Activated gamma-delta T cell treated with anti-CD3 and anti-CD28 coated beads, Interleukin-2, amount 50 U/mL, for 16 hours (primary cell): Measurements from ENCODE around the gene SEMA5A.

Experiments used
- DNase-seq: peaks from one replicate; pipeline ENCODE4 v3.0.0-alpha.2; 2020; ENCODE audit warnings: low read depth

Gene SEMA5A

DNA sequence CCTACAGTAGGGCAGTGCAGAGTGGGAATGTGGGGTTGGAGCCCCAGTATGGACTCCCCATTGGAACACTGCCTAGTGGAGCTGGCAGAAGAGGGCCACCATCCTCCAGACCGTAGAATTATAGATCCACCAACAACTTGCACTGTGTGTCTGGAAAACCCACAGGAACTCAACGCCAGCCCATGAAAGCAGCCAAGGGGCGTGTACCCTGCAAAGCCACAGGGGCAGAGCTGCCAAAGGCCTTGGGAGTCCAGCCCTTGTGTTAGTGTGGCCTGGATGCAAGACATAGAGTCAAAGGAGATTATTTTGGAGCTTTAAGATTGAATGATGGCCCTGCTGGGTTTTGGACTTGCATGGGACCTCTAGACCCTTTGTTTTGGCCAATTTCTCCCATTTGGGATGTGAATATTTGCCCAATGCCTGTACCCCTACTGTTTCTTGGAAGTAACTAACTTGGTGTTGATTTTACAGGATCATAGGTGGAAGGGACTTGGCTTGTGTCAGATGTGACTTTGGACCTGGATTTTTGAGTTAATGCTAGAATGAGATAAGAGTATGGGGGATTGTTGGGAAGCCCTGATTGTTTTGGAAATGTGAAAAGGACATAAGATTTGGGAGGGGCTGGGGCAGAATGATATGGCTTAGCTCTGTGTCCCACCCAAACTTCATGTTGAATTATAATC, 266.8 kb downstream of the SEMA5A start:
- no peak for DNase-seq

DNA sequence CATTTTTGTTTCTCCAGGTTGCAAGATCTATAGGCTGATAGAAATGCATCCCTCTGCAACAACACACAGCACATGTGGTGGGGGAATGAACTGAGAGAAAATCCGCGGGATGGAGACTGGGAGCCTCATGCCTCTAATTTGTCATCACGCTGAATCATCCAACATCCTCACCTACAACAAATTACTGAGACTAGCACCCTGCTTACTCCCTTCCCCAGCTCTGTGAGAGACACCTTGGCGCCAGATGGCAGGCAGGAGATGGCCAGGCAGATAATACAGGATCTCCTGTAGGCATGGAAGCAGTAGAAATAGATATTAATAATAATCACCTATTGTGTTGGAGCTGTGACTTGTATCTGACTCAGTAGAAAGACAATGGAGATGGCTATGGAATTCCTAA, 276.9 kb downstream of the SEMA5A start:
- no peak for DNase-seq

DNA sequence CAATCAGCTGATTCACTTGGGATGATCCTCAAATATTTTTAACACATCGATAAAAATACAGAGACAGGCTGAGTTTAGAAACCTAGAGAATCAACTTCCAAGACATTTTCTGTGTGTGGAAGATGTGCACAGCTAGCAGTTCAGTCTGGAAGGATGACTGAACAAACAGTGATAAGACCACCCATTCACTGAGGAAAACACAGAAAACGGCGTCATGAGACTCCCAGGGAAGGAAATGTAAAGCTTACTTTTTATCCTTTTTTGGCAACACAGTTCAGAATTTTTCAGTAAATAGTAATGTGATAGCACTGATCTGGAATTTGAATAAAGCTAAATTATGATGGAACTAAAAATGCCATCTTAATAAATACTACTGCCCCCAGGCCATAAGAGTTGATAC, 277.6 kb downstream of the SEMA5A start:
- no peak for DNase-seq

DNA sequence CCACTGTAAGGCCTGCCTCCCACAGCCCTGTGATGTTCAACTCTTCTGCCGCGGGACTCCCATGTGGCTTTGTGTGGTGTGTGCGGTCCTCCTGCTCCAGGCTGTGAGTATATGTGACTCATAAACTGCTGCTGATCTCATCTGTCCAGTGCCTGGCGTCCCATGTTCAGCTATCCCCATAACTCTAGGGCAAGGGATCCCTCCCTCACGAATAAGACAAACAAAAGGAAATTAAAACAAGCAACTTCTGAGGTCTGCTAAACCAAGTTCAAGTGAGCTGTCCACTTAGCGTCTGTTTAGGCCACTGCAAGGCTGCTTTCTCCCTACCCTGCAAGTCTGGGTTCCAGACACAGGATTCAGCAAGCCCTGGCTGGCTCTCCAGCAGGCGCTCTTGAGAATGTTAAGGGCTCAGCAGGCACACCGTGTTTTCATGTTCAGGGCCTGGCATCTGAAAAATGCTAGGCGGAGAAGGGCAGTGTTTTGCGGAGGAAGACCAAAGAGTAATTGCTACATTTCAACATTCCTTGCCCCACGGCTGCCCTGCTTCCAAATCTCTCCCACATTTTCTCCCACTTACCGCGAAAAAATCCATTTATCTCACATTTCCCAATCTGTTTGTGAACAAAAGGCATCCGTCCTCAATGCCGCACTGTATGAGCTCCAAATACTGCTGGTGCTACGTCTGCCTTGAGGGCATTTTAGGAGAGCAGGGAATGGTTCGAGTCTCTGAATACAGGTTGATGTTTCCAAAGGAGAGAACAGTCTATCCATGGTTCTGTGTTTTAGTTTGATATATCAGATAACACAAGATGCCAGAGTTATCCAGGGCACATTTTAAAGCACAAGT, 280.2 kb downstream of the SEMA5A start:
- no peak for DNase-seq

DNA sequence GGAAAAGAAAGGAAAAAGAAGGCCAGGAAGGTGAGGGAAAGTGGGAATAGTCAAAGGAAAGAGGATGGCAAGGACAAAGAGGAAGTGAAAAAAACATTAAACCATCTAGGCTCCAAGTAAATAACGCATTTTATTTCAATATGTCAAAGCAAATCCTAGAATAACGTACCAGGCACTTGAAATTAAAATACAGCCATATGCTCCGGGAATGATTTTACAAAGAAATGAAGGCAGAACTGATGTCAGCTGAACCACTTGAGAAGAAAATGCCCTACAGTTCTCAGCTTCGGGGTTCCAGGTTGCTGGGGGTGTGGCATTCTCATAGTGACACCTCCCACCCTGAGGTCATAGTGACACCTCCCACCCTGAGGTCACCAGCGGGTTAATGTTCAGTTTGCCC, 281.6 kb downstream of the SEMA5A start:
- no peak for DNase-seq

DNA sequence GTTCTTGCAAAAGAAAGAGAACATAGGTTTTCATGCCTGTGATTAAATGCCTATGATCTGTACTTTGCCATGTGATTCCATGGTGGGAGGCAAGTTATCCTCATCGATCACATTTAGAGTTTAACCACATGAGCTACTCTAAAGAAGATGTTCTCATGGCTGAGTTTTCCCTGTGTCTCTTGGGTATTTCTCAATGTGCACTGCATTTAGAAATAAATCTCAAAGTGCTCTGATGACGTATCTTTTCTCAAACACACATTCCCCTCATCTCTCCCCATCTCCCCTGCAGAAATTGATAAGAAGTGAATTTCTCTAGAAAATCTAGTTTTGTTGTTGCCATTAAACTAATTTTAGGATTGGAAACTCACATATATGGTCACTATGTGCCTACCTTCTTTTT, 282.2 kb downstream of the SEMA5A start:
- no peak for DNase-seq

- no peak for DNase-seq
Measured at GRCh38 chr5:9251379-9251980, 294.4 kb downstream of the SEMA5A start.

DNA sequence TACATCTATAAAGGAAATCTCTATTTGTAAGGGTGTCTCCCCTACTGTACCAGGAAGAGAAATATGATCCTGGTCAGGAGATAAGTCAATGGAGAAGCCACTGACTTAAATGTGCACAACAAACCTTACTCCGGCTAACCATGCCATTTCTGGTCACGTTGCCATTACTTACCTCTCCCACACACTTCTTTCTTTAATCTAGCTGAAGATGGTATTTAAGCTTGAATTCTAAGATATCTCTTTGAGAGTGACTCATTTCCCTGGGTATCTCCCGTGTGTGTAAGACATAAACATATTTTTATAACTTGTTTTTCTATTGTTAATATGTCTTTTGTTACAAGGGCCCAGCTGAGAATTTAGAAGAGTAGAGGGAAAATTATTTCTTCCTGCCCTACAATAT, 296.6 kb downstream of the SEMA5A start:
- DNase-seq = no peak

GRCh38 chr5:9245071-9245470, 300.8 kb downstream of the SEMA5A start:
- DNase-seq = no peak

DNA sequence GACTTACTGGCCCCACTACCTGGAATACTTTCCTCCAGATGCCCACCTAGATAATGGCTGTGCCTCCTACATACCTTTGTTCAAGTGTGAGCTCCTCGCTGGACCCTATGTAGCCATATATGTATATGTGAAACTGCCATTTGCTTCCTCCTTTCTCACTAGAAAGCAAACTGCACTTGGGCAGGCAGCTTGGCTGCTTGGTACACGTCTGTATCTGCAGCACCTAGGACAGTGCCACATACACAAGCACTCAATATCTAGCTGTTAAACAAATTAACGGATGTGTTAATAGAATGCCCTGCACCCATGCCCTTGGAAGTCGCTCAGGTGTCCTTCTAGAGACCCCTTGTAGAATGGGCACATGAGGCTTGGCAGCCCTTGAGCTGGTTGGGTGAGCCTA, 301.5 kb downstream of the SEMA5A start:
- DNase-seq = no peak

- no peak for DNase-seq
Measured at GRCh38 chr5:9241479-9242305, 304.2 kb downstream of the SEMA5A start.

DNA sequence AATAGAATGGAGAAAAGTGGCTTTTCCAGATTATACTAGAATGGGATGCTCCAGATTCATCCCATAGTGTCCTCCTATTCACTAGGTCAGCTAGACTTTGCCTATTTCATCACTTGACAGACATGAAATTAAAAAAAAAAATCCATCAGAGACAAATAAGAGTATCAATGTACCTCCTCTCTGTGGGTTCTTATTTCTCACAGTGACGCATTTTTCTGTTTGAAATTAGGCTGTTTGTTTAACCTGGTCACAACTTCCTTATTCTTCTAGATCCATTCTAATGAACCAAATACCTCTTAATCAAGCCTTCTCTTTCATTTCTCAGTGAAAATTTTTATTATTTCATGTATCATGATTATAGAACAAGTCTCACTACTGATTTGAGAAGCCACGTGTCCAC, 305.4 kb downstream of the SEMA5A start:
- no peak for DNase-seq

DNA sequence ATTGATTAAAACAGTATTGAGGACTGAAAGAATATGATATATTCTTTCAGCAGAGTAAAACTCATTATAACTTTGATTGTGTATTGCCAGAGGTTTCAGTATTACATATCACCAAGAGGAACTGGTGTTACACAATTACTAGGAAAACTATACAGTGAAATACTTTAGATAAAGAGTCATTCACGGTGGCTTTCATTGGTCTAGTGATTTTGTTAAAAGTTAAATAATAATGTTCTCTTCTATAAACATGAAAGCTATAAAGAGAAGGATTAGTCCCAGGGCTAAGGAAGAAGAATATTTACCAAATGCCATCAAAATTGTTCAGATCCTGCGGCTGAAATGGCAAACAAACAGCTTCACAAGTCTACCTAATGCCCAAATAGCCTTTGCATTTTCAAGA, 306.2 kb downstream of the SEMA5A start:
- no peak for DNase-seq

DNA sequence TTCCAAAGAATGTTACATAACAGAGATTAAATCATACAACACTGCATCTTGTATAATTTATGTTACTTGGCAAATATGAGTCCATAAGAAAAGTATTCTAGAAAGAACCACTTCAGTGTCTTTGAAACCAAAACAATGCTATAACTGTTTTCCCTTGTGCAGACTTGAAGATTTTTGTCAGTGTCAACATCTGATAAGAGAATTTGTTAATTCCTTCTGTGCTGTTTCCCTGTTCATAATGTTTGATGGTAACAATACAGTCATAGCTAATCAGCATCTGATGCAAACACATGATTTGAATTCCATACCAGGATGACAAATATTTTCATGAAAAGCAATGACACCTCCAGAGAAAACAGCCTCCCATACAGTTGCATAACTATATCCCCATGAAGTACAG, 306.8 kb downstream of the SEMA5A start:
- no peak for DNase-seq

DNA sequence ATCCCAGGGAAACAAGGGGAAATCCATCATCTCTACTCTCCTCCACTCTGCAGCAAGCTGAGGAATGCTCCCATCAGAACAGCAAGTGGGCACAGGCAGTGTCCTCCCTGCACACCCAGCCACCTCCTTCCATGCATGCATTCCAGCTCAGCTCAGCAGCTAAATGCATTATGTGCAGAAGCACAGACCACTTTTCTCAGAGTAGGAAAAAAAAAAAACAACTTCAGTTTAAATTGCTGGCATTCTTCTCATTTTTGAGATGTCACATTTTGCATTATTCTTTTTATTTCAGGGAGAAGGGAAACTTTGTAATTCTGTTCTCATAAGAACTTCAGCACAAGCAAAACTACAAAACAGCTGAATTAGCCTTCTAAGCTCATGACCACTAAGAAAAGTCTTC, 312.2 kb downstream of the SEMA5A start:
- no peak for DNase-seq

DNA sequence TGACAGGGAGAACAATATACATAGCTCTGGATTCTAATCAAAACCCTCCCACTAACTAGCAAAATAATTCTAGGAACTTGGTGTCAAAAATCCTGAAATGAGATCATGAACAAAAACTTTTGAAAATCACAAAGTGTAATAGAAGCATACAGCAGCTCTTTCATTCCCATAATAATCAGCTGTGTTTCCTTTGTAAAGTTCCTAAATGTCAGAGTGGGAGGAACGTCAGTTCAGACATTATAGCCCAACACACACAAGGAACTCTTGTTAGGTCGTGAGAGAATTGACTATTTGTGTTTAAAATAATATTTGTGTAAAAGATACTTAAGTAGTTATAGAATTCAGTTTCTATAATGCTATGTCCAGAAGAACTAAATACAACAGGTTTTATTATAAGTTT, 312.8 kb downstream of the SEMA5A start:
- DNase-seq = no peak

- DNase-seq = no peak
Measured at GRCh38 chr5:9231842-9232241, 314.0 kb downstream of the SEMA5A start.

DNA sequence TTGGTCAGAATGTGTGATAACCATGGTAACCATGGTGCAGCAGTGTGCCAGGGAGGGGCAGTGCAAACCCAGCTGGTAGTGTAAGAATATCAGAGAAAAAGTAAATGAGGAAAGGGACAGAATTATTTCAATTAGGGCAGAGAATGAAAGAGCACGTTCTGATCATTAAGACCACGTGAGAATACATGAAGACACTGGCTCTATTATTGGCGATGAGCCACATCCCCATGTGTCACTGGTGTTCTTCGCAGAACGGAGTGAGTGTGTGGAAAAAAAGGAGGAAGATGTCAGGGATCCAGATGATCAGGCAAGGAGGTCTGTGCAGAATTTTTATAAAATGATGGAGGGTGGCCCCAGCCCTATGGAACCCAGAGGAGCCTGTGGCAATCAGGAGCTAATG, 315.5 kb downstream of the SEMA5A start:
- no peak for DNase-seq

GRCh38 chr5:9226016-9226536, 319.8 kb downstream of the SEMA5A start:
- no peak for DNase-seq

GRCh38 chr5:9222054-9222976, 323.6 kb downstream of the SEMA5A start:
- no peak for DNase-seq

DNA sequence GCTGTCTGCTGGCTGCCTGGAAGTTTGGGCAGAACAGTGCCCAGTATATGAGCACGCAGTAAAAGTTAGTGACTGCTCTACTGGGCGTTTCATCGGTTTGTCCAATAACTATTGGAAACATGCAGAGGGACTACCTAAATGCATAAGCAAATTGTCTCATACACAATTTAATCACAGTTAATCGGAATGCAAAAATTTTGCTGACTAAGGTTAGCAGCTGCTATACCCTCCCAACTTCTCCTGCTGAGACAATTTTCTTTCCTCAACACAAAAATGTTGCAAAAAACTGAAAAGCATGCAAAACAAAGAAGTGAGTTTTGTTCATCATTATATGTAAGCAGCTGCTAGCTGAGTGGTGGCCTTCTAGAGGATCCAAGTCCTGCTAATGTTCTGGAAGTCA, 327.5 kb downstream of the SEMA5A start:
- DNase-seq = no peak
